ENCODE measurements around the gene TRAIP. TPM values are rescaled to one million over a fixed set of nuclear protein-coding genes. Genes with fewer than 3 reads are reported as not detected.

TRAIP gene
- total and polyA plus RNA-seq, 9 donors, result 1.8 to 4.5 (median 2.8) TPM

- no peak overlapping the region for H3K27ac ChIP-seq
- intact Hi-C loops (cut with DNase I), result no loop called here
- H3K4me1 ChIP-seq (ENCODE audit: insufficient read depth), result peaks cover 13% of the 10 kb centered on the region
- DNase-seq, result peak in 1 of 5 donors; percentile 7
- H3K36me3 ChIP-seq, result no peaks in the 10 kb centered on the region
- H3K9me3 ChIP-seq, result no peaks in the 10 kb centered on the region
- TF ChIP-seq CTCF (IDR thresholded peaks at IDR 0.05), result no peak
- no peak for TF ChIP-seq POLR2A (IDR thresholded peaks at IDR 0.05)
- no peak overlapping the region for H3K4me3 ChIP-seq
- no peaks in the 10 kb centered on the region for H3K27me3 ChIP-seq
- 56 to 68% (median 63%) methylated on average over 4 of the region's 4 CpGs for WGBS, 3 donors
Observed at GRCh38 chr3:49780080-49780974, 76.0 kb downstream of the TRAIP start.

- Histone ChIP-seq H3K9me3 (no peaks in the 10 kb centered on the region), H3K36me3 (no peaks in the 10 kb centered on the region), H3K4me1 (ENCODE audit: insufficient read depth) (peaks cover 11% of the 10 kb centered on the region), H3K4me3 (no peak overlapping the region), H3K27ac (no peak overlapping the region), H3K27me3 (no peaks in the 10 kb centered on the region)
- DNase-seq, result peak in 2 of 5 donors; percentile 1 to 4
- no peak for TF ChIP-seq EP300 (IDR thresholded peaks at IDR 0.05)
- no peak for TF ChIP-seq POLR2A (IDR thresholded peaks at IDR 0.05)
- intact Hi-C loops (cut with DNase I), result no loop called here
- 88 to 92% (median 90%) methylated on average over 5 of the region's 5 CpGs for WGBS, 3 donors
Observed at GRCh38 chr3:49779358-49780079, 76.8 kb downstream of the TRAIP start.

Small RNA genes lying within 50 kb of the gene (microRNA-seq; reads per million reads assigned to microRNA genes)
- 0 to 1.9 (median 0.47) reads per million in 3 donors for gene MIR5193

Small RNA genes lying within 50 kb of the gene (small RNA-seq; reads per million reads assigned to genes)
- gene RN7SL217P, result not detected

Other genes with a start within 250 kb of the TRAIP start
- 10 to 100 TPM; 33.7 to 90.9 (median 65.1) TPM for gene APEH, start 182.2 kb downstream of the TRAIP start, total RNA-seq
- gene APEH, start 182.2 kb downstream of the TRAIP start, polyA plus RNA-seq, result 10 to 100 TPM; 41.6 to 42.8 TPM
- gene MST1, start 167.1 kb downstream of the TRAIP start, total RNA-seq, result 10 to 100 TPM in 6 of 7 donors, 1 to 10 TPM in 1; 5.2 to 91.0 (median 17.3) TPM
- gene MST1, start 167.1 kb downstream of the TRAIP start, polyA plus RNA-seq, result 10 to 100 TPM in 1 of 2 donors, 1 to 10 TPM in 1; 3.5 to 31.3 TPM
- 10 to 100 TPM; 15.9 to 37.6 (median 24.0) TPM for gene RNF123, start 167.0 kb downstream of the TRAIP start, total RNA-seq
- gene RNF123, start 167.0 kb downstream of the TRAIP start, polyA plus RNA-seq, result 10 to 100 TPM; 16.3 to 26.2 TPM
- 1 to 10 TPM in 1 of 7 donors, under 1 TPM in 3, not detected in 3; 0.22 to 2.0 (median 0.31) TPM for gene AMIGO3, start 136.9 kb downstream of the TRAIP start, total RNA-seq
- under 1 TPM in 1 of 2 donors, not detected in 1; 0.77 TPM for gene AMIGO3, start 136.9 kb downstream of the TRAIP start, polyA plus RNA-seq
- gene GMPPB, start 132.6 kb downstream of the TRAIP start, total RNA-seq, result 10 to 100 TPM; 14.5 to 38.5 (median 29.2) TPM
- 1 to 10 TPM; 4.7 to 9.4 TPM for gene GMPPB, start 132.6 kb downstream of the TRAIP start, polyA plus RNA-seq
- gene IP6K1, start 70.0 kb downstream of the TRAIP start, total RNA-seq, result 10 to 100 TPM; 27.9 to 52.4 (median 47.0) TPM
- 10 to 100 TPM; 31.3 to 48.5 TPM for gene IP6K1, start 70.0 kb downstream of the TRAIP start, polyA plus RNA-seq
- 10 to 100 TPM in 1 of 7 donors, 1 to 10 TPM in 4, not detected in 2; 1.3 to 37.7 (median 3.1) TPM for gene CDHR4, start 56.7 kb downstream of the TRAIP start, total RNA-seq
- gene CDHR4, start 56.7 kb downstream of the TRAIP start, polyA plus RNA-seq, result under 1 TPM in 1 of 2 donors, not detected in 1; 0.16 TPM
- 1 to 10 TPM; 1.8 to 5.0 (median 3.4) TPM for gene INKA1, start 53.3 kb downstream of the TRAIP start, total RNA-seq
- 1 to 10 TPM in 1 of 2 donors, under 1 TPM in 1; 0.25 to 5.5 TPM for gene INKA1, start 53.3 kb downstream of the TRAIP start, polyA plus RNA-seq
- gene UBA7, start 42.6 kb downstream of the TRAIP start, total RNA-seq, result 10 to 100 TPM; 41.6 to 84.9 (median 76.3) TPM
- gene UBA7, start 42.6 kb downstream of the TRAIP start, polyA plus RNA-seq, result 10 to 100 TPM; 29.3 to 58.0 TPM
- under 1 TPM in 1 of 7 donors, not detected in 6; 0.18 TPM for gene CAMKV, start 13.3 kb upstream of the TRAIP start, total RNA-seq
- gene CAMKV, start 13.3 kb upstream of the TRAIP start, polyA plus RNA-seq, result not detected
- gene MST1R, start 47.3 kb upstream of the TRAIP start, total RNA-seq, result 1 to 10 TPM; 1.1 to 2.2 (median 1.4) TPM
- gene MST1R, start 47.3 kb upstream of the TRAIP start, polyA plus RNA-seq, result 1 to 10 TPM in 1 of 2 donors, under 1 TPM in 1; 0.98 to 1.8 TPM
- 10 to 100 TPM in 1 of 7 donors, 1 to 10 TPM in 6; 3.7 to 13.2 (median 8.0) TPM for gene MON1A, start 73.2 kb upstream of the TRAIP start, total RNA-seq
- gene MON1A, start 73.2 kb upstream of the TRAIP start, polyA plus RNA-seq, result 1 to 10 TPM; 2.8 to 5.6 TPM
- gene RBM6, start 83.6 kb upstream of the TRAIP start, total RNA-seq, result 100 to 1,000 TPM in 1 of 7 donors, 10 to 100 TPM in 6; 70.1 to 108 (median 88.0) TPM
- gene RBM6, start 83.6 kb upstream of the TRAIP start, polyA plus RNA-seq, result 100 to 1,000 TPM in 1 of 2 donors, 10 to 100 TPM in 1; 76.1 to 108 TPM
- gene RBM5, start 232.4 kb upstream of the TRAIP start, total RNA-seq, result 100 to 1,000 TPM; 146 to 202 (median 165) TPM
- 100 to 1,000 TPM; 123 to 207 TPM for gene RBM5, start 232.4 kb upstream of the TRAIP start, polyA plus RNA-seq